Panc1 (cell line): ENCODE results near the gene GYG2. TPM values are rescaled to one million over a fixed set of nuclear protein-coding genes. Genes with fewer than 3 reads are reported as not detected.

Source experiments
- ATAC-seq: fragments of 200-7000 bp; cut with Tn5 transposase; 2 replicates; pipeline ENCODE4 v1.9.1; 2020; ENCODE audit warnings: mild to moderate bottlenecking, moderate library complexity
- BruUV-seq: library from RNA; stranded (reverse); fragments of 400-500 nt; replicated peaks from 2 replicates; lab custom pipeline; 2021; lab: Mats Ljungman, UMichigan
- CTCF ChIA-PET: fragments of 300-600 bp; sonication (Branson Sonifier 250); formaldehyde crosslinking; loops from one replicate; lab custom pipeline; 2022; ENCODE audit warnings: antibody characterized with exemption; lab: Charles Lee
- POLR2A ChIA-PET: fragments of 300-600 bp; sonication (Branson Sonifier 250); formaldehyde crosslinking; loops from one replicate; lab custom pipeline; 2022; ENCODE audit warnings: antibody characterized with exemption; lab: Charles Lee
- DNase-seq: peaks from one replicate; pipeline ENCODE4 v3.0.0-alpha.2; 2010; ENCODE audit warnings: low read depth, low spot score
- H3K27ac ChIP-seq: 2 replicates; pipeline ENCODE4 v1.5.1; 2011; ENCODE audit warnings: mild to moderate bottlenecking, low read length, inconsistent platforms
- H3K27me3 ChIP-seq: fragments of 200-500 bp; sonication (Bioruptor generic); 2 replicates; pipeline ENCODE4 v1.6.0; 2014; ENCODE audit warnings: low read length, inconsistent platforms; ENCODE audit not compliant: control insufficient read depth, insufficient read depth
- H3K36me3 ChIP-seq: fragments of 200-500 bp; sonication (Bioruptor generic); 2 replicates; pipeline ENCODE4 v1.5.1; 2014; ENCODE audit warnings: inconsistent platforms, mild to moderate bottlenecking, low read length, moderate library complexity; ENCODE audit not compliant: control insufficient read depth, insufficient read depth
- H3K4me1 ChIP-seq: 2 replicates; pipeline ENCODE4 v1.5.1; 2011; ENCODE audit warnings: inconsistent platforms, mild to moderate bottlenecking, low read length, moderate library complexity; ENCODE audit not compliant: control insufficient read depth, insufficient read depth
- H3K4me3 ChIP-seq, 2 experiments: 2 replicates each; pipeline ENCODE4 v1.5.1; 2011 to 2012; ENCODE audit warnings: low read depth in 2 of 2, low read length in 2 of 2, mild to moderate bottlenecking in 2 of 2, inconsistent platforms in 1 of 2, moderate library complexity in 1 of 2
- H3K9me3 ChIP-seq: fragments of 200-500 bp; sonication (Bioruptor generic); 2 replicates; pipeline ENCODE4 v1.5.1; 2014; ENCODE audit warnings: low read depth, mild to moderate bottlenecking, inconsistent platforms, low read length, moderate library complexity; ENCODE audit not compliant: control insufficient read depth, insufficient read depth
- CTCF ChIP-seq: fragments of 450-650 bp; IDR thresholded peaks from 2 replicates; pipeline ENCODE4 v1.5.1; 2017; ENCODE audit warnings: mild to moderate bottlenecking
- POLR2AphosphoS5 ChIP-seq: IDR thresholded peaks from 2 replicates; pipeline ENCODE4 v1.6.1; 2012; ENCODE audit warnings: mild to moderate bottlenecking, low read depth, low read length, moderate library complexity
- REST ChIP-seq, 2 experiments: IDR thresholded peaks; 2 replicates each; pipeline ENCODE4 v1.6.1; 2011 to 2012; ENCODE audit warnings: low read depth in 2 of 2, control low read depth in 1 of 2, low read length in 1 of 2, mild to moderate bottlenecking in 1 of 2, moderate library complexity in 1 of 2; ENCODE audit not compliant: insufficient read depth in 1 of 2
- SIN3A ChIP-seq: IDR thresholded peaks from 2 replicates; pipeline ENCODE4 v1.6.1; 2012; ENCODE audit warnings: low read depth, mild to moderate bottlenecking, low read length, moderate library complexity, borderline replicate concordance; ENCODE audit not compliant: insufficient read depth
- TCF7L2 ChIP-seq: IDR thresholded peaks from 2 replicates; pipeline ENCODE4 v1.6.1; 2011; ENCODE audit warnings: mild to moderate bottlenecking, low read depth, low read length, inconsistent platforms
- in situ Hi-C: cut with HindIII; loops from 2 replicates; pipeline ENCODE4 v1.10.0; 2016; ENCODE audit warnings: low sequenced_read_pairs, low pct_unique_long_range_greater_than_20kb
- intact Hi-C: fragments of 100-400 bp; cut with micrococcal nuclease; formaldehyde crosslinking; loops from one replicate; pipeline ENCODE4 v1.10.0; 2022; ENCODE audit not compliant: unreplicated experiment
- total RNA-seq: library from RNA; stranded (reverse); gene quantifications from one replicate; pipeline ENCODE4 v1.2.1, GENCODE V29; 2021; ENCODE audit not compliant: unreplicated experiment

The GYG2 gene
- total RNA-seq, 1 experiment from 2014 or later, result 0.85 TPM

GRCh38 chrX:2902841-2903240, 74.1 kb downstream of the GYG2 start:
- H3K4me1 ChIP-seq, result no peaks in the 10 kb centered on the region

DNA sequence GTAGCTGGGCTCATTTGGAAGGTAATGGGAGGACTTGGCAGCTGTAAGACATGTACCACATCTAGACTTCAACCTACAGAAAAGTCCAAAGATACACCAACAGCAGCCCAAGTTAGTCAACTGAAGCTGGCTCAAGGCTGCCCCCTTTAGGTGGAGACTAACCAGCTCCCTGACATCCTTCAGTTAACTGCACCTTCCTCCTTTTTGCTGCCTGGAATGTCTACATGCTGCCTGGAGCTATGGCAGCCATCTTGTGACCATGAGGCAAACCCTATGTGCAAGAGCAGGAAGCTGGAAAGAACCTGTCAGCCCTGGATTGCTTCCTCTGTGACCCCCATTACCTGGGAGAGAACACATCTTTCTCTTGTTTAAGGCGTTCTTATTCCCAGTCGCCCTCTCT, 74.6 kb downstream of the GYG2 start:
- DNase-seq (no peak), ATAC-seq (no peak)
- ChIA-PET CTCF (no interaction called here), POLR2A (no interaction called here)
- Histone ChIP-seq H3K27me3 (no peaks in the 10 kb centered on the region), H3K27ac (no peak overlapping the region), H3K36me3 (no peaks in the 10 kb centered on the region), H3K9me3 (no peaks in the 10 kb centered on the region), H3K4me3 (no peak overlapping the region), H3K4me1 (no peaks in the 10 kb centered on the region)
- BruUV-seq, result no TSS peak
- TF ChIP-seq POLR2AphosphoS5 (no peak), CTCF (0 out of 2 replicates have a peak, but pooled peaks have one; percentile 13), SIN3A (no peak), REST (IDR thresholded peaks at IDR 0.05; ENCODE audit: insufficient read depth in 1 of 2, low read depth in 2 of 2, low read length in 1 of 2) (no peak), TCF7L2 (no peak)
- in situ Hi-C loops (no loop called here), intact Hi-C loops (no loop called here)

More at GRCh38 chrX:2902841-2903240, 74.1 kb downstream of the GYG2 start:
- ChIA-PET CTCF (no interaction called here), POLR2A (no interaction called here)
- no TSS peak for BruUV-seq
- H3K36me3 ChIP-seq, result no peaks in the 10 kb centered on the region
- H3K27me3 ChIP-seq, result no peaks in the 10 kb centered on the region
- no peak for ATAC-seq
- H3K9me3 ChIP-seq, result no peaks in the 10 kb centered on the region
- no peak for TF ChIP-seq SIN3A
- no peak for TF ChIP-seq CTCF
- no peak for TF ChIP-seq POLR2AphosphoS5
- no peak overlapping the region for H3K4me3 ChIP-seq
- no peak overlapping the region for H3K27ac ChIP-seq
- intact Hi-C loops, result no loop called here
- no peak for DNase-seq
- in situ Hi-C loops, result no loop called here
